ENCODE results near the gene PLA2G2F. TPM values are rescaled to one million over a fixed set of nuclear protein-coding genes. Genes with fewer than 3 reads are reported as not detected.
A peak's percentile ranks its signal among the peaks of the same experiment; 100 is the strongest.

Gene PLA2G2F
- total RNA-seq, 1 experiment from 2014 or later: not detected

GRCh38 chr1:20143734-20144565 is 4.8 kb downstream of the PLA2G2F start:
- no peak overlapping the region for H3K4me3 ChIP-seq (ENCODE audit: insufficient read depth, low read depth, low read length)
- H3K27me3 ChIP-seq (ENCODE audit: control insufficient read depth, insufficient read depth, low read length): no peaks in the 10 kb centered on the region
- H3K36me3 ChIP-seq (replicated peaks; ENCODE audit: control insufficient read depth, insufficient read depth, low read length): no peaks in the 10 kb centered on the region
- peak; percentile 30 for DNase-seq

DNA sequence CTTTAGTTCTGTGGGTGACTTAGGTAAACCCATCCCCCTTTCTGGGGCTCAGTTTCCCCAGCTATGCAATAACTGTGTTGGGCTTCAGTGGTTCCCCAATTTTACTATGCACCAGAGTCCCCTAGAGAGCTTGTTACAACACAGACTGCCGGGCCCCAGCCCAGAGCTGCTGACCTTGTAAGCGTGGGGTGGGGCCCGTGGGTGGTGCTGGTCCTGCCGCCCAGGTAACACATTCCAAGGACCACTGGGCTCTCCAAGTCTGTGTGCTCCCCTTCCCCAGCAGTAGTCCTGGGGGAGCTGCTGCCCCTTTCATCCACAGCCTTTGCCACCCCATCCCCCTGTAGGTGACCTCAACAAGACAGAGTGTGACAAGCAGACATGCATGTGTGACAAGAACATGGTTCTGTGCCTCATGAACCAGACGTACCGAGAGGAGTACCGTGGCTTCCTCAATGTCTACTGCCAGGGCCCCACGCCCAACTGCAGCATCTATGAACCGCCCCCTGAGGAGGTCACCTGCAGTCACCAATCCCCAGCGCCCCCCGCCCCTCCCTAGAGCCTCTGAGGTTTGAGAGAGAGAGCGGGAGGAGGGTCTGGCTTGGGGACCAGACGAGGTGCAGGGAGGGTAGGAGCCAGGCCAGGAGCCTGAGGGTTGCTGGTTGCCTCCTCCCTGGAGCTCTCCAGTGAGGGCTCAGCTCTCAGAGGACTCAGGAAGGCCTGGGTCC is 8.9 kb downstream of the PLA2G2F start:
- Histone ChIP-seq H3K27me3 (ENCODE audit: control insufficient read depth, insufficient read depth, low read length) (no peaks in the 10 kb centered on the region), H3K4me3 (ENCODE audit: insufficient read depth, low read depth, low read length) (no peak overlapping the region), H3K36me3 (replicated peaks; ENCODE audit: control insufficient read depth, insufficient read depth, low read length) (no peaks in the 10 kb centered on the region)
- peak; percentile 43 for DNase-seq

GRCh38 chr1:20148571-20149500 is 9.7 kb downstream of the PLA2G2F start:
- H3K27me3 ChIP-seq (ENCODE audit: control insufficient read depth, insufficient read depth, low read length): no peaks in the 10 kb centered on the region
- no peak overlapping the region for H3K4me3 ChIP-seq (ENCODE audit: insufficient read depth, low read depth, low read length)
- no peaks in the 10 kb centered on the region for H3K36me3 ChIP-seq (replicated peaks; ENCODE audit: control insufficient read depth, insufficient read depth, low read length)
- DNase-seq: peak; percentile 36

DNA sequence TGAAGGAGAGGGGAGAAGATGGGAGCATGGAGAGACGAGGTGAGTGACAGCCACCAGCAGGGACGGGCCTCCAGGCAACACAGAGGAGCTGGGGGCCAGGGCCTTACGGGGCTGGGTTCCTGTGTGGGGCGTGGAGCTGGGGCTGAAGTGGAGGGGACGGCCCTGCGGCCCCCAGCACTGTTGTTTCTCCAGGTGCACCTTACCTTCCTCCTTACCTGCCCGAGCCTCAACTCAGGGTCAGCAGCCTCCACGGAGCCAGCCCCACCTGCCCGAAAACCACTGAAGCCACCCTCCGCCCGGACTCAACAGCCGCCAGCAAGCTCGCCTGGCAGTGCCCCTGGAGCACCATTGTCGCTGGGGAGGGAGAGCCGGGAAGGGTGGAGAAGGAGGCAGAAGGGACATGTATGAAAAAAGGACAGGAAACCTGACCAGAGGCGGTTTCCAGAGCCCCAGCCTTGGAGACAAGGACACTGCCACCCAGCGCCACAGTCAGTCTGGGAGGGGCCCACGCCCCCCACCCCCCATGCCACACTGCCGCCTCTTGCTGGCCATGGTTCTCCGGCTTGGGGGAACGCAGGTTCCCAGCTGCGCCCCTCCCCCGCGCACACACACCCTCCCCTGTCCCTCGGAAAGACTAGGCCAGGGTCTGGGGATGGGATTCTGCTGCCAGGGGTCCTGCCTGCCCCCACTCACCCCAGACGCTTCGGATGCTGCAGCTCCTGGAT is 10.6 kb downstream of the PLA2G2F start:
- Histone ChIP-seq H3K4me3 (ENCODE audit: insufficient read depth, low read depth, low read length) (no peak overlapping the region), H3K36me3 (replicated peaks; ENCODE audit: control insufficient read depth, insufficient read depth, low read length) (no peaks in the 10 kb centered on the region), H3K27me3 (ENCODE audit: control insufficient read depth, insufficient read depth, low read length) (no peaks in the 10 kb centered on the region)
- DNase-seq: peak; percentile 71

- no peaks in the 10 kb centered on the region for H3K36me3 ChIP-seq (replicated peaks; ENCODE audit: control insufficient read depth, insufficient read depth, low read length)
- DNase-seq: no peak
- no peaks in the 10 kb centered on the region for H3K27me3 ChIP-seq (ENCODE audit: control insufficient read depth, insufficient read depth, low read length)
- no peak overlapping the region for H3K4me3 ChIP-seq (ENCODE audit: insufficient read depth, low read depth, low read length)
Observed at GRCh38 chr1:20150326-20150705, 11.2 kb downstream of the PLA2G2F start.

GRCh38 chr1:20150969-20151368 is 11.8 kb downstream of the PLA2G2F start:
- H3K36me3 ChIP-seq (replicated peaks; ENCODE audit: control insufficient read depth, insufficient read depth, low read length): no peaks in the 10 kb centered on the region
- no peak for DNase-seq

GRCh38 chr1:20151906-20152598 is 12.9 kb downstream of the PLA2G2F start:
- H3K4me3 ChIP-seq (ENCODE audit: insufficient read depth, low read depth, low read length): peak overlapping the region; percentile 22
- peak; percentile 96 for DNase-seq
- H3K36me3 ChIP-seq (replicated peaks; ENCODE audit: control insufficient read depth, insufficient read depth, low read length): no peaks in the 10 kb centered on the region
- H3K27me3 ChIP-seq (ENCODE audit: control insufficient read depth, insufficient read depth, low read length): no peaks in the 10 kb centered on the region

More at GRCh38 chr1:20150969-20151368, 11.8 kb downstream of the PLA2G2F start:
- Histone ChIP-seq H3K27me3 (ENCODE audit: control insufficient read depth, insufficient read depth, low read length) (no peaks in the 10 kb centered on the region), H3K4me3 (ENCODE audit: insufficient read depth, low read depth, low read length) (no peak overlapping the region)

DNA sequence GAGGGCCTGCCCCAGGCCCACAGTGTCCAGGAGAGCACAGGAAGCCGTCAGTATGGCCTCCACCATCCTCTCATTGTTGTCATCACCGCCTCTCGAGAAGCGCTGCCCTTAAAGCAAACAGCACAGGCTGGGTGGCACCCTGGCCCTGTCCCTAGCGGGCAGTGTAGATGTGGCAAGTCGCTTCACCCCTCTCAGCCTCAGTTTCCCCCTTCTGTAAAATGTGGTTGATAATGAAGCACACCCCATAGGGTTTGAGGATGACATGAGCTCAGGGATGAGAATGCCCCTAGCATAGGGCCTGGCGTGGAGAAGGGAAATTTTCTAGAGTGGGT is 13.4 kb downstream of the PLA2G2F start:
- no peaks in the 10 kb centered on the region for H3K36me3 ChIP-seq (replicated peaks; ENCODE audit: control insufficient read depth, insufficient read depth, low read length)
- H3K4me3 ChIP-seq (ENCODE audit: insufficient read depth, low read depth, low read length): no peak overlapping the region
- H3K27me3 ChIP-seq (ENCODE audit: control insufficient read depth, insufficient read depth, low read length): no peaks in the 10 kb centered on the region
- DNase-seq: no peak

- Histone ChIP-seq H3K4me3 (ENCODE audit: insufficient read depth, low read depth, low read length) (no peak overlapping the region), H3K36me3 (replicated peaks; ENCODE audit: control insufficient read depth, insufficient read depth, low read length) (no peaks in the 10 kb centered on the region), H3K27me3 (ENCODE audit: control insufficient read depth, insufficient read depth, low read length) (no peaks in the 10 kb centered on the region)
- DNase-seq: peak; percentile 78
Observed at GRCh38 chr1:20153000-20153418, 13.9 kb downstream of the PLA2G2F start.

- no peak overlapping the region for H3K4me3 ChIP-seq (ENCODE audit: insufficient read depth, low read depth, low read length)
- no peaks in the 10 kb centered on the region for H3K36me3 ChIP-seq (replicated peaks; ENCODE audit: control insufficient read depth, insufficient read depth, low read length)
- no peaks in the 10 kb centered on the region for H3K27me3 ChIP-seq (ENCODE audit: control insufficient read depth, insufficient read depth, low read length)
- no peak for DNase-seq
Observed at GRCh38 chr1:20154301-20154831, 15.2 kb downstream of the PLA2G2F start.

GRCh38 chr1:20158358-20159070 is 19.4 kb downstream of the PLA2G2F start:
- no peaks in the 10 kb centered on the region for H3K36me3 ChIP-seq (replicated peaks; ENCODE audit: control insufficient read depth, insufficient read depth, low read length)
- no peaks in the 10 kb centered on the region for H3K27me3 ChIP-seq (ENCODE audit: control insufficient read depth, insufficient read depth, low read length)
- DNase-seq: no peak
- H3K4me3 ChIP-seq (ENCODE audit: insufficient read depth, low read depth, low read length): no peak overlapping the region

- H3K27me3 ChIP-seq (ENCODE audit: control insufficient read depth, insufficient read depth, low read length): no peaks in the 10 kb centered on the region
- H3K4me3 ChIP-seq (ENCODE audit: insufficient read depth, low read depth, low read length): no peak overlapping the region
- DNase-seq: no peak
- no peaks in the 10 kb centered on the region for H3K36me3 ChIP-seq (replicated peaks; ENCODE audit: control insufficient read depth, insufficient read depth, low read length)
Observed at GRCh38 chr1:20160034-20160433, 20.9 kb downstream of the PLA2G2F start.

DNA sequence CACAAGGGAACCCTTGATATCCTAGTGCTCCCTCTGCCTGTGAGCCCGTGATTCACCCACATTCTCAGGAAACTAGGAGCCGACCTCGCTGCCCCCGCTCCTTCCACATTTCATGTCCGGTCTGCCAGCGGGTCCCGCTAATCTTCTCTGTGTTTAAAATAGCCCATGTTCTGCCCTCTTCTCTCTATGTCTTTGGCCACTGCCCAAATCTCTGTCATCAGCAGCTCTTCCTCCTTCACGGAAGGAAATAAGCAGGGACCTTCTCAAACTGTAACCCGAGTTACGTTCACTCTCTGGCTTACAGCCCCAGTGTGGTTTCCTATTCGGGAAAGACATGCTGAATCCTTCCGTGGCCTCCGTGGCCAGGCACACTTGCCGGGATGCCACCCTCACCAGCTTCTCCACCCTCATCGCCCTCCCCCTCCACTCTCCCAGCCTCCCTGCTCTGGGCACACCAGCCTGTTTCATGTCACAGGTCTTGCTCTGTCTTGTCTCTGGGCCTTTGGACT is 25.6 kb downstream of the PLA2G2F start:
- no peak overlapping the region for H3K4me3 ChIP-seq (ENCODE audit: insufficient read depth, low read depth, low read length)
- no peaks in the 10 kb centered on the region for H3K27me3 ChIP-seq (ENCODE audit: control insufficient read depth, insufficient read depth, low read length)
- no peak for DNase-seq
- H3K36me3 ChIP-seq (replicated peaks; ENCODE audit: control insufficient read depth, insufficient read depth, low read length): no peaks in the 10 kb centered on the region
